SJCRH30 (cell line): Measurements from ENCODE around the gene NR3C1. TPM values are rescaled to one million over a fixed set of nuclear protein-coding genes. Genes with fewer than 3 reads are reported as not detected.
"Not testable (repeated sequence)": the region's sequence is repeated elsewhere in the genome, so short reads cannot be mapped to it uniquely, and the experiment has no call there.

ENCODE experiments used
- DNase-seq, 2 experiments: peaks; one replicate each; pipeline ENCODE4 v3.0.0-alpha.2; 2015 to 2020
- H3K27ac ChIP-seq: fragments of 250-450 bp; sonication (Bioruptor Pico); 2 replicates; pipeline ENCODE4 v1.5.1; 2020; ENCODE audit warnings: mild to moderate bottlenecking, moderate library complexity
- H3K27me3 ChIP-seq: fragments of 250-450 bp; sonication (Bioruptor Pico); 2 replicates; pipeline ENCODE4 v1.5.1; 2020; ENCODE audit warnings: mild to moderate bottlenecking, moderate library complexity
- H3K36me3 ChIP-seq: fragments of 250-450 bp; sonication (Bioruptor Pico); 2 replicates; pipeline ENCODE4 v1.5.1; 2020; ENCODE audit warnings: mild to moderate bottlenecking, moderate library complexity
- H3K4me1 ChIP-seq: fragments of 250-450 bp; sonication (Bioruptor Pico); 2 replicates; pipeline ENCODE4 v1.5.1; 2020; ENCODE audit warnings: mild to moderate bottlenecking, moderate library complexity
- H3K4me3 ChIP-seq: fragments of 250-450 bp; sonication (Bioruptor Pico); 2 replicates; pipeline ENCODE4 v1.5.1; 2020; ENCODE audit warnings: mild to moderate bottlenecking, moderate library complexity
- H3K9me3 ChIP-seq: fragments of 250-450 bp; sonication (Bioruptor Pico); replicated peaks from 2 replicates; pipeline ENCODE4 v1.5.1; 2020; ENCODE audit warnings: mild to moderate bottlenecking, moderate library complexity
- total RNA-seq: library from RNA; depleted of rRNA; stranded (reverse); fragments of >200 nt; shearing (Covaris generic); gene quantifications from 2 replicates; pipeline ENCODE4 v1.2.3, GENCODE V29; 2014

Gene NR3C1
- total RNA-seq, 1 experiment from 2014 or later = 31.9 TPM

DNA sequence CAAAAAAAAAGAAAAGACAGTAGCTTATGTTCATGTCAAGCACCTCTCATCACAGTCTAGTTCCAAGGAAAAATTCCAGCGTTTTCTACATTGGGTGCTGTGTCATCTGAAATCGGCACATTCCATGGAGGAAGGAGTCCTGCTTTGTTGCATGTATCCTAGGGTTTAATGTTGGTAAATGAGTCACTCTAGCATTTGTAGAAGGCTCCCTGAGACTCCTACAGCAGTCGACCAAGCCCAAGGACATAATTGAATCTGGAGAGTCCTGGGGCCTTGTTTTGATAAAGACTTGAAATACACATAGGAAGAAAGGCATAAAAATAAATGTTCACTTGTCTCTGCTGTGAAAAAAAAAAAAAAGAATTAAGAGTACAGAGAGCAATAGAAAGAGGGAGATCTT is 69.1 kb downstream of the NR3C1 start:
- not testable (repeated sequence) for DNase-seq, H3K9me3 ChIP-seq, H3K27ac ChIP-seq

DNA sequence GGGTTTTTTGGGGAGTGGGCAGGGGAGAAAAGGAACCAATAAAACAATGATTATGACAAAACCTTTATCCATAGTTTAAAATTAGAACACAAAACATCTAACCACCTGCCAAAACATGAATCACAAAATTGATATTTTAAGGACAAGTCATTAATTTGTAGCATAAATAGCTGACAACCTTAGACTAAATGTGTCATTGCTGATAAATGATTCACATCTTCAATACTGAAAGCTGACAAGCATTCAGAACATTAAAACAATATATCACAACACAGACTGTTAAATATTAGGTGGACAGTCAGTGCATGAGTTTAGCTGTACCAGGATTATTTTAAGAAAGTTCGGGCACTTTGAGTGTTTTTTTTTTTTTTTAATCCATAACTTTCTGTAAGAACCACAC is 71.5 kb downstream of the NR3C1 start:
- Histone ChIP-seq H3K9me3 (no peaks in the 10 kb centered on the region; the same call in 1 of the 2 replicates), H3K4me3 (no peak overlapping the region)

More for the DNA sequence above, 69.1 kb downstream of the NR3C1 start:
- not testable (repeated sequence) for H3K4me3 ChIP-seq, H3K36me3 ChIP-seq, H3K27me3 ChIP-seq, H3K4me1 ChIP-seq

DNA sequence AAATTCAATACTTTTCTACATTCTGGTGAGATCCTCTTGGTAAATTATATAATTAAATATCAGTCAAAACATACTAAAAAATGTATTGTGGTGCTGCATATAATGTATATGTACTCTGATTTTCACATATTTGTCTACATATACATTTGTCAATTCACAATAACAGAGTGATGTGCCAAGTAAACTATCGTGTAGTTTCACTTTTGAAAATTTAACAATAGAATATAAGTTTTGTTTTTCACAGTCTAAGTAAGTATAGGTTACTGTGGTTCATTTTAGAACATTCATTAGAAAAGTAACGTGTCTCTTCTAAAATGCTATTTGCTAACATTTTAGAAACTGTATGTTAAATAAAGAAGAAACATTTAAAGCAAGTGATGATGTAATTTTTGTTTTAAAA is 73.6 kb downstream of the NR3C1 start:
- Histone ChIP-seq H3K27ac (no peak overlapping the region), H3K4me3 (no peak overlapping the region), H3K9me3 (peaks cover 3% of the 10 kb centered on the region; the same call in 1 of the 2 replicates), H3K36me3 (peaks cover 5% of the 10 kb centered on the region; the same call in 1 of the 2 replicates), H3K27me3 (no peaks in the 10 kb centered on the region), H3K4me1 (no peaks in the 10 kb centered on the region)
- no peak for DNase-seq

More for the DNA sequence above, 71.5 kb downstream of the NR3C1 start:
- H3K36me3 ChIP-seq = peaks cover 5% of the 10 kb centered on the region; the same call in 1 of the 2 replicates
- no peaks in the 10 kb centered on the region for H3K27me3 ChIP-seq
- no peaks in the 10 kb centered on the region for H3K4me1 ChIP-seq
- no peak overlapping the region for H3K27ac ChIP-seq
- DNase-seq = no peak

DNA sequence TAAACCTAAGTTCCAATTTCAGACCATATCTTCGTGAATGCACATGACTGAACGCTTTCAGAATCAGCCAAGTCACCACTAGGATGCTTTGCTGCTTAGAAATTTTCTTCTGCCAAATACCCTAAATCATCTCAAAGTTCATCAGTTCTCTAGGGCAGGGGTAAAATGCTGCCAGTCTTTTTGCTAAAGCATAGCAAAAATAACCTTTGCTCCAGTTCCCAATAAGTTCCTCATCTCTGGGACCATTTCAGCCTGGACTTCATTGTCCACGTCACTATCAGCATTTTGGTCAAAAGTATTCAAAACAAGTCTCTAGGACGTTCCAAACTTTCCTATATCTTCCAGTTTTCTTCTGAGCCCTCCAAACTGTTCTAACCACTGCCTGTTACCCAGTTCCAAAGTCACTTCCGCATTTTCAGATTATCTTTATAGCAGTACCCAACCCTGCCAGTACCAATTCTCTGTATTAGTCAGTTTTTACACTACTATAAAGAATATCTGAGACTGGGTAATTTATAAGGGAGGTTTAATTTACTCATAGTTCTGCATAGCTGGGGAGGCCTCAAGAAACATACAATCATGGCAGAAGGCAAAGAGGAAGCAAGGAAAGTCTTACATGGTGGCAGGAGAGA is 74.8 kb downstream of the NR3C1 start:
- H3K4me3 ChIP-seq = no peak overlapping the region
- DNase-seq = no peak

DNA sequence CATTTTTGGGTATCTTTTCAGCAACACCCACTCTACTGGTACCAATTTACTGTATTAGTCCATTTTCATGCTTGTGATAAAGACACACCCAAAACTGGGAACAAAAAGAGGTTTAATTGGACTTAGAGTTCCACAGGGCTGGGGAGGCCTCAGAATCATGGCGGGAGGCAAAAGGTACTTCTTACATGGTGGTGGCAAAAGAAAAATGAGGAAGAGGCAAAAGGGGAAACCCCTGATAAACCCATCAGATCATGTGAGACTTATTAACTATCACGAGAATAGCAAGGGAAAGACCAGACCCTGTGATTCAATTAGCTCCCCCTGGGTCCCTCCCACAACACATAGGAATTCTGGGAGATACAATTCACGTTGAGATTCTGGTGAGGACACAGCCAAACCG is 78.4 kb downstream of the NR3C1 start:
- not testable (repeated sequence) for H3K27me3 ChIP-seq, H3K27ac ChIP-seq, H3K36me3 ChIP-seq, H3K4me3 ChIP-seq, H3K9me3 ChIP-seq, H3K4me1 ChIP-seq, DNase-seq

More for the DNA sequence above, 74.8 kb downstream of the NR3C1 start:
- Histone ChIP-seq H3K9me3 (peaks cover 3% of the 10 kb centered on the region; the same call in 1 of the 2 replicates), H3K36me3 (peaks cover 5% of the 10 kb centered on the region; the same call in 1 of the 2 replicates), H3K27ac (no peak overlapping the region), H3K27me3 (no peaks in the 10 kb centered on the region), H3K4me1 (no peaks in the 10 kb centered on the region)

DNA sequence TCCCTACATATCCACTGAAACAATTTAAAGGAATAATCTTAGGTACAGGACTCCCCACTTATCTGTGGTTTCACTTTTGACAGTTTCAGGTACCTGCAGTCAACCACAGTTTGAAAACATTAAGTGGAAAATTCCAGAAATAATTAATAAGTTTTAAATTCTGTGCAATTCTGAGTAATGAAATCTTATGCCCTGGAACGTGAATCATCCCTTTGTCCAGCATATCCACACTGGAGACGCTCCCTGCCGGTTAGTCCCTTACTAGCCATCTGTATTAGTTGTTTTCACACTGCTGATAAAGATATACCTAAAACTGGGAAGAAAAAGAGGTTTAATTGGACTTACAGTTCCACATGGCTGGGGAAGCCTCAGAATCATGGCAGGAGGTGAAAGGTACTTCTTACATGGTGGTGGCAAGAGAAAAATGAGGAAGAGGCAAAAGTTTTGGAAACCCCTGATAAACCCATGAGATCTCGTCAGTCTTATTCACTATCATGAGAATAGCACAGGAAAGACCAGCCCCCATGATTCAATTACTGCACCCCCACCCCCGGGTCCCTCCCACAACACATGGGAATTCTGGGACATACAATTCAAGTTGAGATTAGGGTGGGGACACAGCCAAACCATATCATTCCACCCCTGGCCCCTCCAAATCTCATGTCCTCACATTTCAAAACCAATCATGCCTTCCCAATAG is 80.4 kb downstream of the NR3C1 start:
- not testable (repeated sequence) for H3K36me3 ChIP-seq, DNase-seq, H3K4me3 ChIP-seq, H3K9me3 ChIP-seq, H3K27ac ChIP-seq, H3K4me1 ChIP-seq, H3K27me3 ChIP-seq

DNA sequence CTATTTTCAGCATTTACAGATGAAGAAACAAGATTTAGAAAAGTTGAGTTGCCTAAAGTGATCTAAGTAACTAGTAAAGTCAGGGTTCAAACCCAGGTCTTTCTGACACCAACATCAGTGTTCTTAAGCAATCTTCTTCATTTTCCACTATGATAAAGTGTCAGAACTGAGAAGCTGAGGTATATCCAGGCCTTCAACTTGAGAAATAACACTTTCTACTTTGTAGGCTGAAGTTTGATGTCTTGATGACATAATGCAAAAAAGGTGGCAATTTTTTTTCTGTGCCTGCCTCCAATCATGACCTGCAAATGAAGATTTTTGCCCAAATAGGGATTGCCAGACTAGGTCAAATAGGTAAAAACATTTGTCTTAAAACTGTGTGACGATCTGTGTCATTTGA is 81.3 kb downstream of the NR3C1 start:
- H3K27me3 ChIP-seq = no peaks in the 10 kb centered on the region
- H3K4me3 ChIP-seq = no peak overlapping the region
- no peaks in the 10 kb centered on the region for H3K36me3 ChIP-seq
- H3K27ac ChIP-seq = no peak overlapping the region
- no peaks in the 10 kb centered on the region for H3K4me1 ChIP-seq
- 0 out of 2 replicates have a peak, but pooled peaks cover 3% of the 10 kb centered on the region for H3K9me3 ChIP-seq
- no peak for DNase-seq

DNA sequence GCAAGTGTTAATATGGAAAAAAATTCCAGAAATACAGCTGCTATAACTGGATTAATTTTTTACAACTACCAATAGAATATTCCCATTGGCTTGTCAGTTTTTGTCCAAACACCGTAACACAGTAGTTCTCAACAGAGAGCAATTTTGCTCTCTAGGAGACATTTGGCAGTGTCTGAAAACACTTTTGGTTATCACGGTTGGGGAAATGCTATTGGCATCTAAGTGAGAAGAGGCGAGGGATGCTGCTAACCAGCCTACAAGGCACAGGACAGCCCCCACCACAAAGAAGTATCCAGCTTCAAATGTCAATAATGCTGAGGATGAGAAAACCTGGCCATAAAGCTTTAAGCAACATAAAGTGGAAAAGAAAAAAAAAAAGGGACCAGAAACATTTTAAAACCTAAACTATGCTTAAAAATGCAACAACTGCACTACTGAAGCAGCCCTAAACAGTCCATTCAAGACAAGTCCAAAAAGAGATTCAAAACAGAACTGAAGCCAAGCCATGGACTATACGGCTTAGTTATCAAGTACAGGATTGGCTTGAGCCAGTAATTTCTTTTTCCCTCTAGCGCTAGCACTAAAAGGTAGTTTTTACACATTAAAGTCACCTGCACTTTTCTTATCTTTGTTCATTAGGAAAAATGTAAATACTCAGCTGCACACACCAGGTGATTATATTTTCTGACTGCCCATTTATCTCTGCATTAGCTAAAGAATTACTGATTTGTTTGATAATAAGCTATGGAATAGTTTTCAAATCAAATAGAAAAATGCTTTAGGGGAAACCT is 83.9 kb downstream of the NR3C1 start:
- Histone ChIP-seq H3K27ac (no peak overlapping the region), H3K9me3 (no peaks in the 10 kb centered on the region), H3K27me3 (no peaks in the 10 kb centered on the region), H3K4me1 (no peaks in the 10 kb centered on the region), H3K4me3 (no peak overlapping the region), H3K36me3 (no peaks in the 10 kb centered on the region)
- no peak for DNase-seq

DNA sequence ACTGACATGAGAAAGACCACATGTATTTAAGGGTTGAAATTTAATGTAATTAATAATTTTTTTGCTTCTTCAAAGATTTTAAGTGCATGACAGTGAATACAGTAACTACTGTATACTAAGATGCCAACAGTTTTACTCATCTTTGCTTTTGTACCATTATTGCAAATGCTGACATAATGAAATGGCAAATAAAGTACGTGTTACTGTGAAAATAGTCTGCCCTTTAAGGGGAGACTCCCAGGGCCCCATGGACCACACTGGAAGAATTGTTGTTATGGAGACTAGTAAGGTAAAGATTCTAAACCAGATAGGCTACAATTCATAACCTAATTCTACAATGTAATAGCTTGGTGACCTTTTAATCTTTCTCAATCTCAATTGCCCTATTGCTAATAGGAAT is 84.7 kb downstream of the NR3C1 start:
- Histone ChIP-seq H3K27ac (no peak overlapping the region), H3K4me3 (no peak overlapping the region), H3K9me3 (no peaks in the 10 kb centered on the region), H3K4me1 (no peaks in the 10 kb centered on the region), H3K27me3 (no peaks in the 10 kb centered on the region), H3K36me3 (0 out of 2 replicates have a peak, but pooled peaks cover under 1% of the 10 kb centered on the region)
- no peak for DNase-seq

DNA sequence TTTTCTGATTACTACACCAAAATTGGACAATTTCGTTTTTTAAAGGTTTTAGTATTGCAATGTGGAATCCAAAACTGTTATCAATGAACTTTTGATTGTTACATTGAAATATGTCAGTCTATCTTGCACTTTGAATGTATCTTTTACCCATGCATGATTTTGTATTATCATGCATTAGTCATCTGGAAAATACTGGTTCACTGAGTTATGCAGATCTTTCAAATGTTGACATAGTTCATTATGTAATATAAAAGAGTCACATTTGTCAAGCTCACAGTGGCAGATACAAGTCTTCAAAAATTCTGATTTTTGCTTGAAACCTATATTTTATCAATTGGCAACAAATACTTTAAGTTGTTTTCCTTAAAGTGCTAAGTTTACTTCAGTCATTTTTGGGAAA is 85.2 kb downstream of the NR3C1 start:
- no peaks in the 10 kb centered on the region for H3K9me3 ChIP-seq
- H3K27ac ChIP-seq = no peak overlapping the region
- H3K4me3 ChIP-seq = no peak overlapping the region
- DNase-seq = no peak
- H3K27me3 ChIP-seq = no peaks in the 10 kb centered on the region
- peaks cover 5% of the 10 kb centered on the region; the same call in 1 of the 2 replicates for H3K36me3 ChIP-seq
- H3K4me1 ChIP-seq = no peaks in the 10 kb centered on the region

DNA sequence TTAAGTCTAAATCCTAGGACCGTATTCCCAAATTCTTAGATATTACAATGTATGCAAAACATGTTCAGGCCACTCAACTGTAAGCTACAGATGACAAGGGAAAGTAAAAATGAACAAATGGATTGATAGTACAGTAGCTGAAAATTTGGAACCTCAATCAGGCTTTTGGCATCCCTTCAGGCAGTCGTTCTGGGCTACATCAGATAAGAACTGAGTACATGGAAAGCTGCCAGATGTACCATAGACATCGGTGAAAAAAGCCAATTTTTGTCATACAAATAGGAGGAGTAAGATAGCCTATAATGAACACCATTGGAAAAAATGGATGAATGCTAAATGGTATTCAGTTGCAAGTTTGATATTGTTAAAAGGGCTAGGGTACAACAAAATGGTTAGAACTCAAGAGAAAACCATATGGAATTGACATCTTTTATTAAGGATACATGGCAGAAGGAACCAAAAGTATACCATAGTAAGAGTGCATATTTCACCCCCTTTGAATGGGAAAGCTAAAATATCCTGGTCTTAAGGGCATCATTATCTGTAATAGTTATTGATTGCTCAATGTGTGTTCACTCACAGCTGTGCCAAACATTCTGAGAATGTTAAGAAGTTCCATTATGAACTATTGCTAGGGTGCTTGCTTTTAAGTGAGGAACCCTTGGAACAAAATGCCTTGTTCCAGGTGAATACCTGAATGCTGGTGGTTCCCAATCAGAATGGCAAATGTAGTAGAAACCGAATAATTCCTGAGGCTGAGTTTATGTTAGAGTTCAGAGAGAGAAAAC is 86.4 kb downstream of the NR3C1 start:
- Histone ChIP-seq H3K9me3 (no peaks in the 10 kb centered on the region), H3K36me3 (peaks cover 8% of the 10 kb centered on the region; the same call in 1 of the 2 replicates), H3K4me3 (no peak overlapping the region), H3K4me1 (no peaks in the 10 kb centered on the region), H3K27ac (no peak overlapping the region), H3K27me3 (no peaks in the 10 kb centered on the region)
- DNase-seq = peak in 1 of 2 experiments; percentile 9

DNA sequence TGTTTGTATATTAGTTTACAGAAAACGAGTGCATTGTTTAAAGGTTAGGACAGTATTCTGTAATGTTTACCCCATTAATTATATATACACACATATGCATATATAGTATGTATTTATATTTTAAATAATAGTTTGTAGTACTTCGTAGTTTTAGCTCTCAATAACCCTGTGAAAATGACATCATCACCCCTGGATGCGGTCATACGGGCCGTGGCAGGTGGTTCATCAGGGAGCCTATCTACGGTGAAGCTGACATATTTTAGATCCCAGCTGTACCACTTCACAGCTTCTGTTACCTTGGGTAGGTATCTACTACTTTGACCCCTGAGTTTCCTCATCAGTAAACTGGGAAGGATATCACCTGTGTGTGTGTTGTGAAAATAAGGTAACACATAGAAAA is 87.1 kb downstream of the NR3C1 start:
- Histone ChIP-seq H3K36me3 (peaks cover 8% of the 10 kb centered on the region; the same call in 1 of the 2 replicates), H3K4me1 (no peaks in the 10 kb centered on the region), H3K4me3 (no peak overlapping the region), H3K27me3 (no peaks in the 10 kb centered on the region), H3K27ac (no peak overlapping the region), H3K9me3 (no peaks in the 10 kb centered on the region)
- DNase-seq = no peak

DNA sequence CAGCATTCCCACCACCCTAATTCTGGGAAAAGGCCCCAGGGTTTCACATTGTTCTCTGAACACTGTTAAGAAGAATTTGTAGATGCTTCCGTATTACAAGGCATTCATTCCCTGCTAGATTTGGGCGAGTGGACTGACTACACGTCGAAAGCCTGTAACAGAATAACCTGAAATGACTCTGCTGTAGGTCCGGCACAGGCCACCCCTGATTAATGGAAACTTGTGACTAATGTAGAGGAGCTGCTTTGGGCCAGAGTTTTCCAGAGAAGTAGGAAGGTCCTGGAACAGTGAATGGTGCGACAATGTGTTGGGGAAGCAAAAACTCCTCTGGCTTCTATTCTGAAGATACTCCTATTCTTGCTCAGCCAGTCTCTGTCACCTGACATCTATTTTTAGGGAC is 87.6 kb downstream of the NR3C1 start:
- H3K27ac ChIP-seq = no peak overlapping the region
- H3K36me3 ChIP-seq = peaks cover 8% of the 10 kb centered on the region; the same call in 1 of the 2 replicates
- no peaks in the 10 kb centered on the region for H3K9me3 ChIP-seq
- no peak overlapping the region for H3K4me3 ChIP-seq
- DNase-seq = no peak
- H3K4me1 ChIP-seq = no peaks in the 10 kb centered on the region
- no peaks in the 10 kb centered on the region for H3K27me3 ChIP-seq

DNA sequence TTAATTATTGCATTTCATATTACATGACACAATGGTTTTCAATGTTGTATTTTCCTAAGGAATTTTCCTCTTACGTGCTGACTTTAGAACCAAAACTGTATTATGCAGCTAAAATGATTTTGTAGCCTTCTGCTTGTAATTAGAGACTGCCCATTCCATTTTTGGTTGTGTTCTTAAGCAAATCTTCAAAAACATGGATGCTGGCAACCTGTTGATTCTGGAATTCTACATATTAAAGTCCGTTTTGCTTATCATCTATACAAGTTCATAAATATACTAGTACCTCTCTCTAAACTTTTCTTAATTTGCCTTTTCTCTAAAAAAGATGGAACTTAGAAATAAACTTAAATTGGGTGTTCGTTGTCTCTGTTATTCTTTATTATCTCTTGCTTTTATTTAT is 88.3 kb downstream of the NR3C1 start:
- no peaks in the 10 kb centered on the region for H3K27me3 ChIP-seq

More for the DNA sequence above, 88.3 kb downstream of the NR3C1 start:
- no peak overlapping the region for H3K4me3 ChIP-seq
- no peak for DNase-seq
- H3K9me3 ChIP-seq = no peaks in the 10 kb centered on the region
- H3K36me3 ChIP-seq = peaks cover 8% of the 10 kb centered on the region; the same call in 1 of the 2 replicates
- no peaks in the 10 kb centered on the region for H3K4me1 ChIP-seq
- H3K27ac ChIP-seq = no peak overlapping the region
